ENCODE results near the gene ZNF830.
"Not testable (repeated sequence)": the region's sequence is repeated elsewhere in the genome, so short reads cannot be mapped to it uniquely, and the experiment has no call there.

The ZNF830 gene, protein sequence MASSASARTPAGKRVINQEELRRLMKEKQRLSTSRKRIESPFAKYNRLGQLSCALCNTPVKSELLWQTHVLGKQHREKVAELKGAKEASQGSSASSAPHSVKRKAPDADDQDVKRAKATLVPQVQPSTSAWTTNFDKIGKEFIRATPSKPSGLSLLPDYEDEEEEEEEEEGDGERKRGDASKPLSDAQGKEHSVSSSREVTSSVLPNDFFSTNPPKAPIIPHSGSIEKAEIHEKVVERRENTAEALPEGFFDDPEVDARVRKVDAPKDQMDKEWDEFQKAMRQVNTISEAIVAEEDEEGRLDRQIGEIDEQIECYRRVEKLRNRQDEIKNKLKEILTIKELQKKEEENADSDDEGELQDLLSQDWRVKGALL

DNA sequence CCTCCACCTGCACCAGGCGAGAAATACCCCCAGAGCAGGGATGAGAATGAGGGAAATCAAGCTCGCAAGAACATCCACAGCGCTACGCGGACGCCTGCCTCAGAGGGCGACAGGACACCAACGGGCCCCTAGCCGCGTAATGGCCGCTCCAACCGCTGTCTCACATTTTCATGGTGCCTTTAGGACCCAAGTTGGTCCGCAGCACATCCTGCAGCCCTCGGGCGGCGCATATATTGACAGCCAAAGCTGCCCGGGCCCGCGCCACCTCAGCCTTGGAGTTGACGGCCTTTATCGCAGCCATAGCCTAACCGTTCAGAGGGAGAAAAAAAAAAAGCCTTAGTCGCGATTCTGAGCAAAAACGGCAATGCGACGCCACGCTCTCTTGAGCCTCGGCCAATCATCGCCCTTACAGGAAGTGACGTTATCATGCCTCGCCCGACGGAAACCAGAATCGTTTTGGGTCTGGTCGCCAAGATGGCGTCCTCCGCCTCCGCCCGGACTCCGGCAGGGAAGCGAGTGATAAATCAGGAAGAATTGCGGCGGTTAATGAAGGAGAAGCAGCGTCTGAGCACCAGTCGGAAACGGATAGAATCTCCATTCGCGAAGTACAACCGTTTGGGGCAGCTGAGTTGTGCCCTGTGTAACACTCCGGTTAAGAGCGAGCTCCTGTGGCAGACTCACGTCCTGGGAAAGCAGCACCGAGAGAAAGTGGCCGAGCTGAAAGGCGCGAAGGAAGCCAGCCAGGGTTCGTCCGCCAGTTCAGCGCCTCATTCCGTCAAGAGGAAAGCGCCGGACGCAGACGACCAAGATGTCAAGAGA is at the start of gene ZNF830, which contains the start of gene CCT6B:
Gene ZNF830, plus strand, starts transcription at position 448 of the 819 bp plus-strand sequence. Its CDS starts 27 bp downstream, at position 475.
Gene CCT6B, minus strand, starts transcription at position 368 of the 819 bp plus-strand sequence. Its CDS starts 67 bp downstream, at position 301.
- DNase-seq (ENCODE audit: low spot score) = peak; percentile 98

DNA sequence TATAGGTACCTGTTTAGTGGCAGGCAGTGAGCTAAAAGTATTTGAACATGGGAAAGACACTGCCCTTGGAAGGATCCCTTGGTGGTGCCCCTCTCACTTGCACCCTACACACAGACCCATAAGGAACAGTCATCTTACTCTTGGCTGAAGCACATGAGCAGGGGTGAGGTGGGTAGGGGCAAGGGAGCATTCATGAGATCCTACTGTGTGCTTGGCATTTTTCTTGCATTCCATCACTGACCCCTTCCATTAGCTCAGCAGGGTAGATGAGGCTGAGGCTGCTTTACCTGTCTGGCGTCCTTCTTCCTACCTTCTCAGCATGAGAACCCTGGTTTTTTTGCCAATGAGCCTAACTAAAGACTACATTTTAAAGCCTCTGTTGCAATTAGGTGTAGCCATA is 48.3 kb upstream of the ZNF830 start:
- DNase-seq (ENCODE audit: low spot score) = no peak

DNA sequence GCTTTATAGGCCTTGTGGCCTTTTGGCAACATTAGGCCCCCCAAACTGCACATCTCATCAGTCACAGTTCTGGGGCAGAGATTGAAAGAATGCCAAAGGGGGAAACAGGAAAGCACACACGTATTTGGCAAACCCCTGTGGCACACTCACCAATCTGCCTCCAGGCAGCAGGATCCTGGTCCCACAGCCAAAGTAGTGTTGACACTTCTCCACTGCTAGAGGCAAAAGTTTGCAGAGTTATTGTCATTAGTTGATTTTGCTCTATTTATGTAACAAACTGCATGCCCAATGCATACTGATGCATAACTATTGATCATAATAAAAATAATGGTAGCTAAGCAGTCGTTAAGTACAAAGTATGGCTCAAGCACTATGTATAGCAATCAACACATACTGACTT is 45.2 kb upstream of the ZNF830 start:
- no peak for DNase-seq (ENCODE audit: low spot score)

DNA sequence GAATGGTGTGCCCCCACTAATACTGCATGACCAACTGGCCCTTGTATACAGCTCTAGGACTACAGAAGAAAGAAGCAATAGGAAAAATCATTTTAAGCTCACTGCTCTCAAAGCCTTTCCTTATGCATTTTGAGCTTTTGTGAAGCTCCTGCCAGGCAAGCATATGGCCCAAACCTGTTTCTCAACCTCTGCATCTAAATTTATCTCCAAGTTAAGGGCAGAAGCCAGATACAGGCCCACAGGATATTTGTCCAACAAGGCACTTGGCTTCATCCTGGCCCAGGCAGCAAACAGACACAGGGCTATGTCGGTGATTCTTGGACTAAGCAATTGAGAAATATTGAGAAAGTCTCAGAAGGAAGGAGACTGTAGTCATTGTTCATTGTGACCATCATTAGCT is 44.0 kb upstream of the ZNF830 start:
- DNase-seq (ENCODE audit: low spot score) = no peak

DNA sequence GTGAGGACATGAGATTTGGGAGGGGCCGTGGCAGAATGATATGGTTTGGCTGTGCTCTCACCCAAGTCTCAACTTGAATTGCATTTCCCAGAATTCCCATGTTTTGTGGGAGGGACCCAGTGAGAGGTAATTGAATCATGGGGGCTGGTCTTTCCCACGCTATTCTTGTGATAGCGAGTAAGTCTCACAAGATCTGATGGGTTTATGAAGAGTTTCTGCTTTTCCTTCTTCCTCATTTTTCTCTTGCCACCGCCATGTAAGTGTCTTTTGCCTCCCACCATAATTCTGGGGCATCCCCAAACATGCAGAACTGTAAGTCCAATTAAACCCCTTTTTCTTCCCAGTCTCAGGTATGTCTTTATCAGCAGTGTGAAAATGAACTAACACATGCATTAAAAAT is 40.7 kb upstream of the ZNF830 start:
- DNase-seq (ENCODE audit: low spot score) = no peak

DNA sequence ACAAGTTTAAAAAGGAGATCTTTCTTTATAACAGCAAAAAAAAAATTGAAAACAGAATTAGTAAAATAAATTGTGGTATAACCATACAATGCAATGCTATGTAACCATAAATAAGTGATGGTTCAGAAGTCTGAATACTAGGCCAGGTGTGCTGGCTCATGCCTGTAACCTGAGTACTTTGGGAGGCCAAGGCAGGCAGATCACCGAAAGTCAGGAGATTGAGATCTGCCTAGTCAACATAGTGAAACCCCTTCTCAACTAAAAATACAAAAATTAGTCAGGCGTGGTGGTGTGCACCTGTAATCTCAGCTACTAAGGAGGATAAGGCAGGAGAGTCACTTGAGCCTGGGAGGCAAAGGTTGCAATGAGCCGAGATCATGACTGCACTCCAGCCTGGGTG is 34.7 kb upstream of the ZNF830 start:
- DNase-seq (ENCODE audit: low spot score) = no peak

DNA sequence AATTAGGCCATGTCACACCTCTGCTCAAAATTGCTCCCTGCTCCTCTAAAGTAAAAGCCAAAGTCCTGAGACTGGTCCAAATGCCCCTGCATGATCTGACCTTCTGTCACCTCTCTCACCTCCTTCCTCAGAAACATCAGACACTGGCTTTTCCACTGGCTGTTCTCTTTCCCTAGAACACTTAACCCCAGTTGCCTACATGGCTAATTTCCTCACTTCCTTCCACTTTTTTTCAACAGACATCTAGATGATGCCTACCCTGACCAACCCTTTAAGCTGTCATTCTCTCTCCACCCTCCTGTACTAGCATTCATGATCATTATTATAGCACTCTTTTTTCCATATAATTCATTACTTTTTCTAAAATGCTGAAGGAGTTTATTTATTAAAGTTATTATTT is 31.1 kb upstream of the ZNF830 start:
- DNase-seq (ENCODE audit: low spot score) = no peak

DNA sequence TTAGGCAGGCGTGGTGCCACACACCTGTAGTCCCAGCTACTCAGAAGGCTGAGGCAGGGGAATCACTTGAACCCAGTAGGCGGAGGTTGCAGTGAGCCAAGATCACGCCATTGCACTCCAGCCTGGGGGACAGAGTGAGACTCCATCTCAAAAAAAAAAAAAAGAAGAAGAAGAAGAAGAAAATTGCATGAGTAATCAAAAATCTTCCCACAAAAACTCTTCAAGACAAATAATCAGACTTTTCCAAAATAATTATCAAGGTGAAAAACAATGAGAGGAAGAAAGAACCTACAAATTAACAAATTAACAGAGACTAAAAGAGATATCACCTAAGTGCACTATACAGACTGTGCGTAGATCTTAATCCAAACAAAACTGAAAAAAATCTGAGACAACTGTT is 10.6 kb upstream of the ZNF830 start:
- DNase-seq (ENCODE audit: low spot score) = not testable (repeated sequence)

DNA sequence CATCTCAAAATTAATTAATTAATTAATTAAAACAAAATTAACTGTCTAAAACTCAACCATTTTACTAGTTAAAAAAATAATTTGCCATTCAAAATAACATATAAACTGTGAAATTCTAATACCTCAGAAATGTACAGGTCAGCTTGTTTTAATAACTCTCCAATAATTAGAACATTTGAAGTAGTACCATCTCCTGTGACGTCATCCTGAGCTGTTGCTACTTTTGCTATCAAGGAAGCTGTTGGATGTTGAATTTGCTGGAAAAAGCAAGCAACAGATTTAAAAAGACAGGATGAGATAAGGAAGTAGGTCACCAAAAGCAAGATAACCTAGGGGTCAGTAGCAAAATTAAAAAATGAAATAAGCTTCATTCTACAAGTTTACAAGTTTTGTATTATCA is 2.9 kb upstream of the ZNF830 start:
- DNase-seq (ENCODE audit: low spot score) = no peak

DNA sequence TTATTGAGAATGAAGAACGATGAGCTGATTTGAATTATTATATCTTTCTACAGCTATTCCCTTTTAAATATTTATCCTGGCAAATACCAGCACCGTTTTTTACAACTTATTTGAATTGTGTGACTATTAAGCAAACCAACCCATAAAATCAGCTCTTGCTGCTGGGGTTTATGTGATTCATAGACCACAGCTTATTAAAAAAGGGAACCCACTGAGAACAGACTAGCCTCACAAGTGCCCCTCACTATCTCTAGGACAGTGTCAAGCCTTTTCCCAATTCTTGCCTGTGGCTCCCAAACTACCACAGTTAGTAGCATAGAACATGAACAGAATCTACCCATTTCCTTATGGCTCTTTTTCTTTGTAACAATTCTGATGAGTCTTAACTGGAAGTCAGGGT is 12.8 kb downstream of the ZNF830 start:
- DNase-seq (ENCODE audit: low spot score) = no peak

DNA sequence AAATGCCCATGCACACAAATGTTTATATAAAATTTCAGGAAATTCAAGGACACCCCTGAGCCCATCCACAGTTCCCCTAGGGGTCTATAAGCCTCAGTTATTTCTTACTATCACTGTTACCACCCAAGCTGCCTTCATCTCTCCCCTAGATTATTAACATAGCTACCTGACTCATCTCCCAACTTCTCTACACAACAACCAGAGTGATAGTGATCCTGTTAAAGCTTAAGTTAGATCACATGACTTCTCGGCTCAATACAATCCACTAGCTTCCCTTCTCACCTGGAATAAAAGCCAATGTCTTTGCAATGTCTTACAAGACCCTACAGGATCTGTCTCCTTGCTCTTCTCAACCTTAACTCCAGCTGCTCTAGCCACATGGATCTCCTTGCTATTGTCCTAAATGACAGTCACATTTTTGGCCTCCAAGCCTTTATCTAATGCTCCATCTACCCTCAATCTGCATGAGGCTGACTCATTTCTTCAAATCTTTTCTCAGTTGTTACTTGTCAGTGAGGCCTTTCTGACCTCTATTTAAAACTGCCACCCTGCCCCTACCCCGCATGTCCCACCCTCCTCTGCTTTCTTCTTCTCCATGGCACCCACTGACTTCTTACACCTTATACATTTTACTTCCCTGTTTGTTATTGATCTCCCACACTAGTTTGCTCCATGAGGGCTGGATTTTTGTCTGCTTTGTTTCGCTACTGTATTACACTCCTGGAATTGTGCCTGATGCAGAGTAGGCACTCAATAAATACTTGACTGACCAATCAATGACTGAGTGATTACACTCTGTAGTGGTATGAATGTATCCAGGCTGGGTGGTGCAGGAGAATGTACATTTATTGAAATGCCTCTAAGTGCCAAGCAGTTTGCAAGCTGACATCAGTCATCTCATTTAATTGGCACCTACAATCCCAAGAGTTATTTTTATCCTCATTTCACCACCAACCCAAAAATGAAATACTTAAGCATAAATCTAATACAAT is 13.8 kb downstream of the ZNF830 start:
- no peak for DNase-seq (ENCODE audit: low spot score)

DNA sequence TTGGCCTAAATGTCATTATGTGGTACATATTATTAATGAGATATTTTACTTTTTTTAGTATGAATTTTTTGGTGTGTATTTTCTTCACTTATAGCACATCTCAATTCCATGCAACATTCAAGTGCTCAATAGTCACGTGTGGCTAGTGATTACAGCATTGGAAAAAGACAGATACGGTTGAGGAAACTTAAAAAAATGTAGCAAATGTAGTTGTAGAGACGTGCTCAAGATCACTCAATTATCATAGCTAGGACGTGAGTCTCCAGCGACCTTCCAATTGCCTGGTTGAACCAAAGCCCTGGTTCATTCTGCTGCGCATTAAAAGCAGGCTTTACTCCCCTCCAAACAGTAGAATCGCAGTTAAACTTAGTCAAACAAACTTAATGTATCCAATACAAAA is 17.8 kb downstream of the ZNF830 start:
- DNase-seq (ENCODE audit: low spot score) = no peak

DNA sequence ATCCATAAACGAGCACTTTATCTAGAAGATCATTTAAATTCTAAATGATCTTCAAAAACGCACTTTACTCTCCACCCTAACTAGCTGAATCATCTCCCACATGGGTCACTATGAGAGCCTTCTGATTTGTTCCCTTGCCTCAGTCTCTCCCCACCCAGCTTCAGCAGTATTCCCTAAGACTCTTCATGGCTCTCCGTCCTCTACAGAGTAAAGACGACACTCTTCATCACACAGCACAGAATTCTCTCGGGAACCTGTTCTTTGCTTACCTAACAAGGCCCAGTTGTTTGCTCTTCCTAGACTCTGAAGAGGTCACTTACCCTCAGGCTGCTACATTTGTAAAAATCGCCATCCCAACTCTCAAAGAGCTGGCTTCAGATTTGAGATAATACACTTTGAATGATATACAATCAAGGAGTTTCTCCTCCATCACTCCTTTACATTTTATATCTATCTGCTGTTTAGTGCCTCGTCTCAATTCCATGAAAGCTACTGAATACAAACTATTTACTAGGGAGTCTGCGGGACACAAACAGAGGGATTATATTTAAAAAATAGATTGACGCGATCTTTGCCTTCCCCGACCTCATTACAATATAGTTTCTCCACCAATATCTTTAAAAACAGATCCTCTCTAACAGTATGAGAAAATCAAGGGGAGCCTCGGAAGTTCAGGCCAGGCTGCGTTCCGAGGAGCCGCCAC is 18.5 kb downstream of the ZNF830 start:
- DNase-seq (ENCODE audit: low spot score) = no peak

DNA sequence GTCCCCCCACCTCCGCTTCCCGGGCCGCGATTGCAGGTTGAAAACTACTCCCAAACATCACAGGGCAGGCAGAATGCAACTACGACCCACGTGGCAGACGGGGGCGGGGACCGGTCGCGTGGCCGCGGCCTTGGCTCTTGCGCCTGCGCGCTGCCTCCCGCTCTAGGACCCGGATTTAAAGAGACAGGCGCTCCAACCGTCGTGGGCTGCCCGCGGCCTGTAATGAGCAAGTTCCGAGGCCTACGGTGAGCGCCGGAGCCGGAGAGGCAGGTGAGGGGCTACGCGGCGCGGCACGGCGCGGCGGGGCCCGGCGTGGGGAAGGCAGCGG is 19.0 kb downstream of the ZNF830 start, which contains the start of gene LIG3:
Gene LIG3, plus strand, starts transcription at position 160 of the 328 bp plus-strand sequence. CDS start 2,494 bp downstream, outside the sequence.
- DNase-seq (ENCODE audit: low spot score) = peak; percentile 100

DNA sequence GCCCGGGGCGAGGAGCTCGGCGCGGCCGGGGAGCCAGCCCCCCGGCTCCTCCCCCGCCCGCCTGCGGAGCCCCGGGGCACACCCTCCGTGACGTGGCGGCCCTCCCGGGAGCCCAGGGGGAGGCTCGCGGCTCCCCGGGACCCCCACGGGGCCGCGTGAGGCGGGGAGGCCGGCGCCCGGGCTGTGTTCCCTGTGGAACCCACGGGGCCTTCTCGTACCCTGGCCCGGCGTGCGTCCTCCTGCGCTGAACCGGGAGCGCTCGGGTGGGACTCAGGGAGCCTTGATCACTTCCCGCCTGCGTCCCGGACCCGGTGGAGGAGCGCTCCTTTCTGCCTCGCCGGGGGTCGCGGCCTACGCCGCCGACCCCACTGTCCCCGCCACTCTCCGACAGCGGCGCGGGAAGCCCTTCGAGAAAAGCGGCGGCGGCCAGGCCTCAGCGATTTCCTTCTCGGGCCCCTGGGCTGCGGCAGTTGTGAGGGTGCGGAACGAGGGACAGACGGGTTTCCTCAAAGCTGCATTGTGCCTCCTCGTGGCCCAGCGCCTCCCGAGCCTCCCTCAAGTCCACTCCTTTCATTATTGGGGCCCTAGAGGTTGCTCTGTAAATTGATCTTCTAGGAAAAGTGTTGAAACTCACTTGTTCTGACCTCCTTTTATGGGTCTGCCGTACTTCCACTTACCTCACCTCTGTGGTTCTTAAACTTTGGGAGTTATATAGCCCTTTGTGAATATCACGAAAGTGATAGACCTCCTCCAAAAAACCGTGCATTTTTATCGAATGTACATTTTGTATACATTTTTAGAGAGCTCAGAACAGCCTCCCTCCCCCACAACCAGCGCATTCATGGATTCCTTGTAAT is 19.6 kb downstream of the ZNF830 start:
- DNase-seq (ENCODE audit: low spot score) = peak; percentile 98

DNA sequence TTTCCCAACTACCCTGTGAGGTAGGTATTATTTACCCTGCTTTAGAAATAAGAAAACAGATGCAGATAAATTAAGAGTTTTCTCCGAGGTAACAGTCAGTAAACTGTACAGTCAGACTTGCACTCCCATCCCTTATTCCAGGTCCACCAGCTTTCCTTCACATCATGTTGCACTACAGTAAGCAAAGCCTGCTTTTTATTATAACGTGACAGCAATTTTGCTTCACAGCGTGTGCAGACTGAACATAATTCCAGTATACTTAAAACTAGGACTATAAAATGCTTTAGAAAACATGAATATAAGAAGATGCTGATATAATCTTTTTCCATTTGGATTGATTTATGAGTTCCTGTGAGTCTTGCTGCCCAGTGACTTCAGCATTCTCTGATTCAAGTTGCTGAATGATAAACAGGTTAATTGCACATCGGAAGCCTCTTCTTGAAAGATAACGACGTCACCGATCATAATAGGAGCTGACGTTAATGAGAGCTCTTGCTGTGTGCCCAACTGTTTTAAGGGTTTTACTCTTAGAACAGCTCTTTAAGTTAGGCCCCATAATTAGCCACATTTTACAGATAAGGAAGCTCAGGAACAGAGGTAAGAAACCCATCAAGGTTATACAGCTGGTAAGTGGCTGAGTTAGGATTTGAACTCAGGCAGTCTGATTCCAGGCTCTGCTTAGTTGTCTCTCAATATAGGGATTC is 20.4 kb downstream of the ZNF830 start:
- DNase-seq (ENCODE audit: low spot score) = no peak

DNA sequence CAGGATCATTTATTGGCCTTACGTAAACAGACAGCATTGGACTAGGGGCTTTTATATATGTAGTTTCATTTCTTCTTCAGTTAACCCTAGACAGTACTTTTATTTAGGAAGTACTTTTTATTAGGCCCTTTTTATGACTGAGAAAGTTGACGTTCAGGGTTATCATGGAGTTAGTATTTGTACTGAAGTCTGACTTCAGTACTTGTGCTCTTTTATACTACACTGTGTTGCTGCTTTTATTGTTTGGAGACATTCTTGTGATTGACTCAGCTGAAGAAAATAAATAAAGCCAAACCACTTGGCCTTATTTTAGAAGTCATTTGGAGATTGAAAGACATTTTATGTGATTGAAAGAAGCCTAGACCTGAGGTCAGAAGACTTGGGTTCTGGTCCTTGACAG is 25.9 kb downstream of the ZNF830 start:
- no peak for DNase-seq (ENCODE audit: low spot score)

DNA sequence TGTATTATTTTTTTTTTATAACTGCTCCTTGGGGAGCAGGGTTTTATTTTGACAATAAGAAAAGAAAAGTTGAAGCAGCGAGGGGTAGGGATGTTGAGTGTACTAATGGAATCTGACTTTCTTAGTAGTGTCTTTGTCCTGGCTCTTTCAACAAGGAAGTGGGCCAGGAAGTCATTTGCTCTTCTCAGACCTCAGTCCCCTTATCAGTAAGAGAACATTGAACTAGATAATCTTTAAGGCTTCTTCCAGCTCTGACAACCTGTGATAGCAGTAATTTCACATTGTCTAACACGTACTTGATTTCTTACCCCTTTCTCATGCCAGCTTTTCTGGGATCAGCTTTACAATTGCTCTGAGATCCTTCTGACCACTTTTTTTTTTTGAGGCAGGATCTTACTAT is 27.3 kb downstream of the ZNF830 start:
- no peak for DNase-seq (ENCODE audit: low spot score)

DNA sequence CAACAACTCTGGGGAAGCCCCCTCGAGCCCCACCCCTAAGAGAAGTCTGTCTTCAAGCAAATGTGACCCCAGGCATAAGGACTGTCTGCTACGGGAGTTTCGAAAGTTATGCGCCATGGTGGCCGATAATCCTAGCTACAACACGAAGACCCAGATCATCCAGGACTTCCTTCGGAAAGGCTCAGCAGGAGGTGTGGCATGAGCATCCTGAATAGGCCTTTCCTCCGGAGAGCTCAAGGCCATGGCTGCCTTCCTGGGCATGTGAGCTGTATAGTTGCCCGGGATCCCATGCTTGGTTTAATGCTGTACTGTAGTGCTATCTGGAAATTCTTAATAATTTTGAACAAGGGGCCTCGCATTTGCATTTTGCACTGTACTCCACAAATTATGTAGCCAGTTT is 28.1 kb downstream of the ZNF830 start:
- no peak for DNase-seq (ENCODE audit: low spot score)

DNA sequence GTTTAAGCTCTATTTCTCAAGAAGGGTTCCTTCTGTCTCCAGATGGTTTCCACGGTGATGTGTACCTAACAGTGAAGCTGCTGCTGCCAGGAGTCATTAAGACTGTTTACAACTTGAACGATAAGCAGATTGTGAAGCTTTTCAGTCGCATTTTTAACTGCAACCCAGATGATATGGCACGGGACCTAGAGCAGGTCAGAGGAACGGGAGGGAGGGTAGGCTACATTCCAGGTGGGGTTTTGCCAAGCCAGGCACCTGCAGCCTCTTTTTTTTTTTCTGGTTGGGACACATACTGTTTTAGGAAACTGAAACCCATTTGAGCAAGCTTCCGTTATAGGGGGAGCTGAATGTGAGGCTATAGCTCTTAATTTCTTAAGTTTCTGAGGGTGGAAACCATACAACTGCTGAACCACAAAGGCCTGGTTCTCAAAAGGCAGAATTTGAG is 29.6 kb downstream of the ZNF830 start:
- peak; percentile 70 for DNase-seq (ENCODE audit: low spot score)
